C1 segment of cervical spinal cord (tissue), 14 donors: ENCODE data around the gene PCDH15.
"Not testable (repeated sequence)": the region's sequence is repeated elsewhere in the genome, so short reads cannot be mapped to it uniquely, and the experiment has no call there.

Experiments
- DNase-seq, 14 donors: peaks; one replicate each; lab custom pipeline; 2025; lab: John Stamatoyannopoulos, UW

PCDH15 gene

DNA sequence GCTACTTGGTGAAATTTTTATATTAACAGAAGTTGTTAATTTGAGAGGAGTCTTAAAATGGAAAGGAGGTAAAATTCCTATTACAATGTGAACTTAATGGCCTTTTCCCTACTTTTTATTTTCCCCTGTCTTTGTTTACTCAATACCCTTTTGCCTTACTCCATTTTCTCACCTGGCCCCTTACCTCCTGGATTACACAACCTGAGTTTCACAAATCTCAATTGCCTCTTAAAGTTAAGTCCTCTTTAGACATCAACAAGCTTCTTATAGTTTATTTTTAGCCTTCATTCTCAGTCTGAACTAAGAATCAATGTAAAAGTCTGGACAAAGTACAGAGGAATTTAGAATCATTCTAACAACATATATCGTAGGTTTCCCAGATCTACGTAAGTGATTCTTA, 247.0 kb downstream of the PCDH15 start:
- no peak for DNase-seq

DNA sequence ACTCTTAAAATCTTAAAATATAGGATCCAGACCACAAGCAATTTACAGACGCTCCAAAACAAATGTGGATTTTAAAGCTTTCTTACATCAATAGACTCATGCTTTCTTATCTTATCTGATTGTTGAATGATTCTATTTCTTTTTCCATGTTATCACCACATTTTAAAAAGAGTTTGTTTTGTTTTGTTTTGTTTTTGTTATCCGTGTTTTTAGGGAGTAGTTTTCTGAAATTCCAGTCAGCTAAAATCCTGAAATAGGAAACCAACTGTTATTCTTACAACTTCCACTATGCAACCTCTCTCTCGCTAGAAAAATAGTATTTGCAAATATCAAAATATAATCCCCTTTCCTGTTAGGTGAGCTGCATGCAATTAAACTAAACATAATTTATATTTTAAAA, 251.0 kb downstream of the PCDH15 start:
- no peak for DNase-seq

DNA sequence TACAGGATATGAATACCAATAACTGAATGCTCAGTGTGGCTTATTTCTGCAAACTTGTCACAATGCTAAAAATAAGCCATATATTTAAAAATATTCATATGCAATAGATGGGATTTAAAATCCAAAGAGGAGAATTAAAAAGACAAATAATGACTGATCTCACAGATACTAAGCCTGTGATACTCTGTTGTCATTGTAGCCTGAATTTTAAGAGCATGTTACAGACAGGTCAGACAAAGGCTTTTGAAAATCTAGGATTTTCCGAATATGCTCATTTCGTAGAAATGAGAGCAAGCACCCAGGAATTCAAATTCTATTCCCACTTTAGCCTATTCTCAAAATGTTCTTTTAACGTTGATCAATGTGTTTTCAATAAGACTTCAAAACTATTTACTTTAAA, 269.7 kb downstream of the PCDH15 start:
- DNase-seq = no peak

- no peak for DNase-seq
Observed at GRCh38 chr10:54530299-54530698, 270.7 kb downstream of the PCDH15 start.

GRCh38 chr10:54525816-54526215, 275.2 kb downstream of the PCDH15 start:
- no peak for DNase-seq

DNA sequence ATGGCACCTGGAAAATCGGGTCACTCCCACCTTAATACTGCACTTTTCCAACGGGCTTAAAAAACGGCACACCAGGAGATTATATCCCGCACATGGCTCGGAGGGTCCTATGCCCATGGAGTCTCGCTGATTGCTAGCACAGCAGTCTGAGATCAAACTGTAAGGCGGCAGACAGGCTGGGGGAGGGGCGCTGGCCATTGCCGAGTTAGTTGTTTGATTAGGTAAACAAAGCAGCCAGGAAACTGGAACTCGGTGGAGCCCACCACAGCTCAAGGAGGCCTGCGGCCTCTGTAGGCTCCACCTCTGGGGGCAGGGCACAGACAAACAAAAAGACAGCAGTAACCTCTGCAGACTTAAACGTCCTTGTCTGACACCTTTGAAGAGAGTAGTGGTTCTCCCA, 285.8 kb downstream of the PCDH15 start:
- not testable (repeated sequence) for DNase-seq

GRCh38 chr10:54503863-54504262, 297.2 kb downstream of the PCDH15 start:
- DNase-seq = no peak

DNA sequence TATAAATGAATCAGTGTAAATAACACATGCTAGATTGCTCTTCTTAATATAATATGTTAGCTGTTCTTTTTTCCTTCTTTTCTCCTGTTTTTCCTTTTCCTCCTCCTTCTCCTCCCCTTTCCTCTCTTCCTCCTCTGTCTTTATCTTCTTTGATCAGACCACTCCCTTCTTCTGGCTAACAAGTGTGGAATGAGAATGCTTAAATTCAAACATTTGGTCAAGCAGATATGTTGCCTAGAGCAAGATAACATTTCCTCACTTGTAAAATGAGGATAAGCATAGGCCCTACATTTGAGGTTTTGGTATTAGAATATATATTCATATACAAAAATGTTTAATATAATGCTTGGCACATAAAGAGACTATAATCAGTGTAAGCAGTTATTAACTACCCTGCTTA, 299.1 kb downstream of the PCDH15 start:
- DNase-seq = no peak

DNA sequence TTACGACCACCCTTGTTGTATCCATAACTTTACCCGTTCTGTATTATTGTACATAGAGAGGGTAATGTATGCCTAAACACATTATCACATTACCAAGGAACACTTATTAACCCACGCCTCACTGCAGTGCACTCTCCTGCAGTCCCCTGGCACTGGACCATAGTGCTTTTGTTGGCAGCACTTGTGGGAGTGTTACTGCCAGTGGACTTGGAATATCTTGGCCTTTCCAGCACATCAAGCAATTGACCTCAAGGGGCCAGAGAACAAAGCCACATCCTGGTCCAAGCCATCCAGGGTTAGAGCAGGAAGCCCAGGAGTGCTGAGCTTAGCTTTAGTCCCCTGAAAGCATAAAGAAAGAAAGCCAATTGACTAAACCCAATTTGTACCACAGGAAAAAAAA, 304.2 kb downstream of the PCDH15 start:
- DNase-seq = no peak

GRCh38 chr10:54487743-54488142, 313.3 kb downstream of the PCDH15 start:
- no peak for DNase-seq

DNA sequence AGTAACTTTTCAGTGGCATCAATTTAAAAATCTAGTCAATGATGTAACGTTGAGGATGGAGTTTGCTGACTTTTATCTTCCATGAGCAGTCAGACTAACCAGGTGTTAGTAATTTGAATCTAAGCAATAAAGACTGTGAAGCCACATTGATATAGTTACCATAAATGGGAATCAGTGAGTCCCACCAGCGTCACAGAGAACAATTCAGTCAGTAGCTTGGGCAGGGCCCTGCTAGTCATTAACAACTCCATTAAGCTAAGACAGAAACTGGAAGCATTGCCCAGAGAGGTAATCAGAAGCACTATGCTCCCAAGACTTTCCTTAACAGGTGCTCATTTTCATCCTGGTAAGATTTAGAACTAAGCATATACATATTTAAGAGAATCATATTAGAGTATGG, 315.1 kb downstream of the PCDH15 start:
- DNase-seq = no peak

- DNase-seq = no peak
Observed at GRCh38 chr10:54484186-54484585, 316.8 kb downstream of the PCDH15 start.

DNA sequence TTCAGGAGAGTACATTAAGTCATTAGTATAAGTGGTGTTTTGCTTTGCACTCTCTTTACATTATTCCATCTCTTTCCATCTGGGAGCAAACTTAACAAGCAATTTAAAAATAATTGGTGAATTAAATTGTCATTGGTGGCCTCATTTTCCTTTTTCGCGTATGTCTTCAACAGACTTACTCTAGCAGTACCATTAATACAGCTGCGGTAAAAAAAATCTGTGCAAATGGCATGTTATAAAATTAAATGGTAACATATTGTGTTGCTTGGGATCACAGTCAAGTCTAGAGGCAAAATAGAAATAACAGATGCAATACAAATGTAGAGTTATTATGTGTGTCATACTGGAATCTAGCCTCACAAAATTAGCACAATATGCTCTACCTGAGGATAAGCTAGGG, 322.4 kb downstream of the PCDH15 start:
- DNase-seq = no peak

- no peak for DNase-seq
Observed at GRCh38 chr10:54477738-54478137, 323.3 kb downstream of the PCDH15 start.

DNA sequence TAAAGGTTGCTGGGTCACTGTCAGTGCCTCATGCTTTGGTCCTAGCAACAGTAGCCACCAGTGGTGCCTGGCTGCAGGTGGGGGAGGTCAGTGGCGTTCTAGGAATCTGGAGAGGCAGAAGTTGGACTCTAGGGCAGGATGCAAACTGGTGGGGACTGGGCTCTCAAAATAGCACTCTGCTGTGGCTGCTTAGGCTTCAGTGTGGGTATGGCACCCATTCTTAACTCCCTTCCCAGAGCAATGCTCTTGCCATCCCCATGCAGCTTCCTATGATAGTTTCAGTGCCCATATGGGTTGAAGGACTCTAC, 330.8 kb downstream of the PCDH15 start:
- no peak for DNase-seq

GRCh38 chr10:54469587-54470323, 331.3 kb downstream of the PCDH15 start:
- DNase-seq = no peak

GRCh38 chr10:54454271-54454670, 346.8 kb downstream of the PCDH15 start:
- DNase-seq = no peak

DNA sequence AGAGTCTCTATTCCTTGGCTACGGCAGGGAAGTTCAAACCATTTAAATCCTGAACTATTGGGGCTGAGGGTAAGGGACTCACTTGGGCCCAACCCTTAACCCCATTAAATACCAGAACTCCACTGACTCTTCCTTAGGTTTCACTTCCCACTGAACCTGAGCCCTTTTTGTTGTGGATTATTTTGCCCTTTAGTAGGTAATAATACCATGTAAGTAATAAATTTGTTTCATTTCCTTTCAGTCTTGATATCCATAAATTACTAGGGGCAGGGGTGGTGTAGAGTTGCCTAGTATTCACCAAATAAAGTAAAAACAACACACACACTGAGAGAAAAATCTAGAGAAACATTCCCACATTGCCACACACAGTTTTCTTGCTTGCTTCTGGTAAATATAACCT, 352.0 kb downstream of the PCDH15 start:
- no peak for DNase-seq

GRCh38 chr10:54444170-54444569, 356.9 kb downstream of the PCDH15 start:
- DNase-seq = no peak

GRCh38 chr10:54441275-54441674, 359.8 kb downstream of the PCDH15 start:
- no peak for DNase-seq

DNA sequence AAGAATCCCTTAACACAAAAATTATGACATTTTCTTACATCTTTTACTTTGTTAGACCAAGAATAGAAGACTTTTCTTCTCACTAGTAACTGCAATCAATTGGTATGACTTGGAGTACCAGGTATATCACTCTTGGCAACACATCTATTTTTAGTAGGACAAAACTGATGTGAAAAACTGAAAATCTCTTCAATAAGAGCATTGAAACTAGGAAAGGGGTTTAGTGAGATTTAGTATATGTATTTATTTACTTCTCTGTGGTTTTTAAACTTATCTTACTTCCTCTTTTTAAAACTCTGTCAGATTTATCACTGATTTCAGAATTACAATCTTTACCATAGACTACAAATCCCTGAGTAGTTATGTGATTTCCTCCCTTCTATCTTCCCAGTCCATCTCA, 366.2 kb downstream of the PCDH15 start:
- no peak for DNase-seq

GRCh38 chr10:54415483-54415882, 385.5 kb downstream of the PCDH15 start:
- DNase-seq = no peak

DNA sequence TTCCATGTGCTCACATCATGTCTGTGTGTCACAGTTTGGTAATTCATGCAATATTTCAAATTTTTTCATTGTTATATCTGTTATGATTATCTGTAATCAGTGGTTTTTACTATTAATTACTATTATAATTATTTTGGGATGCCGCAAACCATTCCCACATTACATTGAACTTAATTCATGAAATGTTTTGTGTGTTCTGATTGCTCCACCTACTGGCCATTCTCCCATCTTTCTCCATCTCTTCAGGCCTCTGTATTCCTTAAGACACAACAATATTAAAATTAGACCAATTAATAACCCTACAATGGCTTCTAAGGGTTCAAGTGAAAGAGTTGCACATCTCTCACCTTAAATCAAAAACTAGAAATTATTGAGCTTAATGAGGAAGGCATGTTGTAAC, 398.5 kb downstream of the PCDH15 start:
- DNase-seq = peak in 1 of 14 donors; percentile 2

- no peak for DNase-seq
Observed at GRCh38 chr10:54396031-54396430, 405.0 kb downstream of the PCDH15 start.
